ENCODE measurements around the gene RNF112.
A peak's percentile ranks its signal among the peaks of the same experiment; 100 is the strongest.

Gene RNF112

GRCh38 chr17:19387921-19388521 lies 23.0 kb upstream of the RNF112 start:
- intact Hi-C loops (cut with micrococcal nuclease): no loop called here
- Mint-ChIP-seq H3K27me3 (no peaks in the 10 kb centered on the region), H3K27ac (peak overlapping the region; percentile 2), H3K4me1 (ENCODE audit: low read depth) (peaks cover 66% of the 10 kb centered on the region), H3K36me3 (ENCODE audit: low read depth) (peaks cover 27% of the 10 kb centered on the region), H3K9me3 (no peaks in the 10 kb centered on the region), H3K4me3 (no peak overlapping the region)

DNA sequence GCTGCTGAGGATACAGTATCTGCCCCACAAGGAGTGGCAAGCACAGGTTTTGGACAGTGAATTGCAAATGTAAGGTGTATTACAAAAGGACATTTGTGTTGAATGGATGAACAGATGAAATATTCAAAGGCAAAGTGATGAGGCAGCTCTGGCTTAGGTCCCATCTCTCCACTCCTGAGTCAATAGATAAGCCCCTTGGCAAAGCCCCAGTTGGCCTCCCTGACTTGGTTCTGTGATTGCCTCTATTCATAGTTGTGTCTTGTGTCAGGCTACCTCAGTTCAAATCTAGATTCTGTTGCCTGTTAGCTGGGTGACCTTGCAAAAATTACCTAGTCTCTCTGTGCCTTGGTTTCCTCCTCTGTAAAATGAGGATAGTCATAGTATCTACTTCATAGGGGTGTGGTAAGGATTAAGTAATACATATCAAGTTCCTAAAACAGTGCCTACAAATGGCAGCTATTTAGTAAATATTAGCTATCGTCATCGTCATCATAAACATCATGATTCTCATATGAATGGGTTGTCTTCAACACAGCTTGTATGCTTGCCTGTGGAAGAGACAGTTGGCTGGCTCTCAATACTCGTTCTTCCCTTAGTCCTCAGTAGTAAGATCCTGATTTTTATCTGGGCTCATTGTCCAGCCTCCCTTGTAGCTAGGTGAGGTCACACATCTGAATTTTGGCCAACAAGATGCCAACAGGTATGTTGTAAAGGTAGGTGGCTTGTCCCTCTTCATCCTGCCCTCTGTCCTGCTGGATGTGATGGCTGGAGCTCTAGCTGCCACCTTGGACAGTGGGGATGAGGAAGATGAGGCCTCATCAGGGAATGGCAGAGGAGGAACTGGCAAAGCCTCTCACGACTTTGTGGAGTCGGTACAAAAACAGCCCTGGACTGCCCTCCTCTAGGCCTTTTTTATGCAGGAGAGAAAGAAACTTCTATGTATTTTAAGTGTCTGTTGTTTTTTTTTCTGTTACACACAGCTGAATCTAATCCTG lies 21.9 kb upstream of the RNF112 start:
- Mint-ChIP-seq H3K36me3 (ENCODE audit: low read depth) (peaks cover 16% of the 10 kb centered on the region), H3K4me1 (ENCODE audit: low read depth) (peaks cover 55% of the 10 kb centered on the region), H3K4me3 (no peak overlapping the region), H3K9me3 (no peaks in the 10 kb centered on the region), H3K27me3 (no peaks in the 10 kb centered on the region), H3K27ac (no peak overlapping the region)
- intact Hi-C loops (cut with micrococcal nuclease): no loop called here

GRCh38 chr17:19390951-19391350 lies 20.1 kb upstream of the RNF112 start:
- Mint-ChIP-seq H3K4me1 (ENCODE audit: low read depth) (peaks cover 42% of the 10 kb centered on the region), H3K36me3 (ENCODE audit: low read depth) (no peaks in the 10 kb centered on the region), H3K27me3 (no peaks in the 10 kb centered on the region), H3K27ac (no peak overlapping the region), H3K4me3 (no peak overlapping the region), H3K9me3 (no peaks in the 10 kb centered on the region)
- intact Hi-C loops (cut with micrococcal nuclease): no loop called here

- H3K36me3 Mint-ChIP-seq (ENCODE audit: low read depth): no peaks in the 10 kb centered on the region
- intact Hi-C loops (cut with micrococcal nuclease): no loop called here
- H3K27ac Mint-ChIP-seq: no peak overlapping the region
- H3K4me3 Mint-ChIP-seq: no peak overlapping the region
- H3K27me3 Mint-ChIP-seq: no peaks in the 10 kb centered on the region
- H3K9me3 Mint-ChIP-seq: no peaks in the 10 kb centered on the region
- peaks cover 38% of the 10 kb centered on the region for H3K4me1 Mint-ChIP-seq (ENCODE audit: low read depth)
Observed at GRCh38 chr17:19391432-19391831, 19.6 kb upstream of the RNF112 start.

DNA sequence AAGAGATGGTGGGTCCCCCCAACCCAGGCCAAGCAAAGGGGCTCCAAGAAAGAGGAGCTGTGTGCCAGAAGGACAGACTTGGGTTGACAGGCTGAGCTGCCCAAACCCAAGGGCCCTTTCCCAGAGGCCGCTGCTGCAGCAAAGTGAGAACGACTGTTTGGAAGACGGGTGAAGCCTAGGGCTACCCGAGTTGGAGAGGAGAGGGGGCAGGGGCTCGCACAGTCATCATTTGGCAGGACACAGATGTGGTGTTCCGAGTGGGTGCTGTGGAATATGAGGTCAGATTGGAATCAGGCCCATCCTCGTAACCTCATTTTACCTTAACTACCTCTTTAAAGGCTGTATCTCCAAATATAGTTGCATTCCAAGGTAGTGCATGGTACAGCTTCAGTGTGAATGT lies 18.7 kb upstream of the RNF112 start:
- H3K4me3 Mint-ChIP-seq: no peak overlapping the region
- no peaks in the 10 kb centered on the region for H3K36me3 Mint-ChIP-seq (ENCODE audit: low read depth)
- intact Hi-C loops (cut with micrococcal nuclease): no loop called here
- no peaks in the 10 kb centered on the region for H3K9me3 Mint-ChIP-seq
- H3K4me1 Mint-ChIP-seq (ENCODE audit: low read depth): peaks cover 29% of the 10 kb centered on the region
- no peak overlapping the region for H3K27ac Mint-ChIP-seq
- H3K27me3 Mint-ChIP-seq: no peaks in the 10 kb centered on the region

GRCh38 chr17:19397556-19398041 lies 13.4 kb upstream of the RNF112 start:
- Mint-ChIP-seq H3K4me3 (no peak overlapping the region), H3K36me3 (ENCODE audit: low read depth) (no peaks in the 10 kb centered on the region), H3K9me3 (no peaks in the 10 kb centered on the region), H3K27ac (peak overlapping the region; percentile 79), H3K27me3 (peaks cover 5% of the 10 kb centered on the region), H3K4me1 (ENCODE audit: low read depth) (peaks cover 27% of the 10 kb centered on the region)
- intact Hi-C loops (cut with micrococcal nuclease): no loop called here

- Mint-ChIP-seq H3K36me3 (ENCODE audit: low read depth) (no peaks in the 10 kb centered on the region), H3K27me3 (peaks cover 6% of the 10 kb centered on the region), H3K27ac (peak overlapping the region; percentile 79), H3K4me3 (no peak overlapping the region), H3K9me3 (no peaks in the 10 kb centered on the region), H3K4me1 (ENCODE audit: low read depth) (peaks cover 31% of the 10 kb centered on the region)
- intact Hi-C loops (cut with micrococcal nuclease): no loop called here
Observed at GRCh38 chr17:19398301-19399181, 12.5 kb upstream of the RNF112 start.

DNA sequence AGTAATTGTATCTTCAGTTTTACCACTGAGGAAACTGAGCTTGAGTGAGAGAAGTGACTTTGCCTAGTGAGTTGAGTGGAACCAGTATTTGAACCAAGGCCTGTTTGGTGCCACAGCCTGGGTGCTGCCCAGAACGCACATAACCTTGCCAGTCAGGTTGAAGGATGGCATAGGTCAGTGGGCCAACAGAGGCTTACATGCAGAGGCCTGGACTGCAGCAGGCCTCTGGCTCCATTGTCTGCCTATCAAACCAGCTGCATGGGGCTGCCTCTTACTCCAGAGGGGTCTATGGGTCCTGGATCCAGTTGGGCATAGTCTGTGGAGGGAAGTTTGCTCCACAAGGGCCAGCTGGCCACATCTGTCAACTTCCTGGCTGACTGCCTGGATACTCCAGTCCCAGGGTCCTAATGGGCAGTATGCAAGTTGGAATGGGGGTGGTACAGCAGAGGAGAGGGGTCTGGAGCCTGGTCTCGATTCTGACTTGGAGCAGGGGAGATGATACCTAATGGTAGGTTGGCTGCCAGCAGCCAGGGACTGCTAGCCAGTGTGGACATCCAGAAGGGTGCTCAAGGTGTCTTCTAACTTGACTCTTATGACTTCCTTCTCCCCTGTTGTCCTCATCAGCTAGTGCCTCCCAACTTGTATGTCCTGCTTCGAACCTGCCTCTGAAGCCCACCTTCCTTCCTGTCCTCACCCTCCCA lies 11.1 kb upstream of the RNF112 start:
- Mint-ChIP-seq H3K9me3 (no peaks in the 10 kb centered on the region), H3K4me1 (ENCODE audit: low read depth) (peaks cover 31% of the 10 kb centered on the region), H3K4me3 (no peak overlapping the region), H3K27me3 (peaks cover 7% of the 10 kb centered on the region), H3K27ac (peak overlapping the region; percentile 28), H3K36me3 (ENCODE audit: low read depth) (no peaks in the 10 kb centered on the region)
- intact Hi-C loops (cut with micrococcal nuclease): no loop called here

DNA sequence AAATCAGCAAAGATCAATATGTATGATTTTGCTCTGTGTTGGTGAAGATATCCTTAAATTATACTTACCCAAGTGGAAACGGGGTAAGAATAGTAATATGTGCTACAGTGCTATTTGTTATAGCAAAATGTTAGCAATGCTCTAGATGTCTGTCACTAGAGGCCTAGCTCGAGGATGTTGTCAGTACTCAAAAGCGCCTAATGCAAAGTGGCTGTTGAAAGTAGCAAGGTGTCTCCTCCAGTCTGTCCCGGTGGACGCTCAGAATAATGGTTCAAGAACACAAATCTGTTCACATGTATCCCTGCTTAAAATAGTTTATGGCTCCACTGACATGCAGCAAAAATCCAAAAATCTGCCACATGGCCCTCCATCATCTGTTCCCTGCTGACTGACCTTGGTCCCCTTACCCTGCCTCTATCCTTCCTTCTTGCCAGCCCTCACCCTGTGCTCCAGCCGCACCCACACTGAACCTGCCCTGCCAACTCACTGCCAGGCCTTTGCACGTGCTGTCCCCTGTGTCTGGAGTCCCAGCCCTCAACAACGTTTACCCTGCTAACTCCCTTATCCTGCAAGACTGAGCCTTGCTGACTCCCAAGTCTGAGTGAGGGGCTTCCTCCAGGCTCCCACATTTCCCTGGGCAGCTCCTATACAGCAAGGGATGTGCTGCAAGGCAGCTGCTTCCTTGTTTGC lies 9.6 kb upstream of the RNF112 start:
- Mint-ChIP-seq H3K27me3 (peaks cover 7% of the 10 kb centered on the region), H3K4me1 (ENCODE audit: low read depth) (peaks cover 31% of the 10 kb centered on the region), H3K36me3 (ENCODE audit: low read depth) (no peaks in the 10 kb centered on the region), H3K9me3 (no peaks in the 10 kb centered on the region), H3K27ac (no peak overlapping the region), H3K4me3 (no peak overlapping the region)
- intact Hi-C loops (cut with micrococcal nuclease): no loop called here

DNA sequence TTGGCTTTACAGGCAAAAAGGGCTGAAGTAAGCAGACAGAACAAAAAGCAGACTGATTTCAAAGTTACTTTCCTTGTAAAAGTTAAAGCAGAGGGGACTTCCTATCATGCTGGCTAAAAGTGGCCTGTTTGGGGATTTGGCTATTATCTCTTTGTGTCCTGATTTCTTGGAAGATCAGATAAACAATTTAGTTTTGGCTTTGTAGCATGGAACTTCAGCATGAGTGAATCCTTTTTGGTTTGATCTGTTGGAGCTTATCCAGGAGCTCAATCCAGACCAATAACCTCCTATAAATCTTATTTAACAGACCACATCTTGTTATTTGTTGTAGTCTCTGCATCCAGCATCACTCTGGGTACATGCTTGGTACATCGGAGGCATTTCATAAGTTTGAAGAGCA lies 8.9 kb upstream of the RNF112 start:
- Mint-ChIP-seq H3K4me1 (ENCODE audit: low read depth) (peaks cover 31% of the 10 kb centered on the region), H3K27ac (no peak overlapping the region), H3K27me3 (peaks cover 7% of the 10 kb centered on the region), H3K4me3 (no peak overlapping the region), H3K36me3 (ENCODE audit: low read depth) (no peaks in the 10 kb centered on the region), H3K9me3 (no peaks in the 10 kb centered on the region)
- intact Hi-C loops (cut with micrococcal nuclease): no loop called here

- H3K4me1 Mint-ChIP-seq (ENCODE audit: low read depth): peaks cover 29% of the 10 kb centered on the region
- H3K27ac Mint-ChIP-seq: no peak overlapping the region
- H3K4me3 Mint-ChIP-seq: no peak overlapping the region
- peaks cover 7% of the 10 kb centered on the region for H3K27me3 Mint-ChIP-seq
- intact Hi-C loops (cut with micrococcal nuclease): no loop called here
- no peaks in the 10 kb centered on the region for H3K36me3 Mint-ChIP-seq (ENCODE audit: low read depth)
- H3K9me3 Mint-ChIP-seq: no peaks in the 10 kb centered on the region
Observed at GRCh38 chr17:19403021-19403420, 8.0 kb upstream of the RNF112 start.

GRCh38 chr17:19404264-19404663 lies 6.8 kb upstream of the RNF112 start:
- intact Hi-C loops (cut with micrococcal nuclease): no loop called here
- Mint-ChIP-seq H3K4me3 (no peak overlapping the region), H3K36me3 (ENCODE audit: low read depth) (no peaks in the 10 kb centered on the region), H3K27ac (no peak overlapping the region), H3K9me3 (no peaks in the 10 kb centered on the region), H3K4me1 (ENCODE audit: low read depth) (peaks cover 18% of the 10 kb centered on the region), H3K27me3 (peaks cover 7% of the 10 kb centered on the region)

GRCh38 chr17:19405114-19405513 lies 5.9 kb upstream of the RNF112 start:
- Mint-ChIP-seq H3K4me1 (ENCODE audit: low read depth) (peaks cover 13% of the 10 kb centered on the region), H3K27me3 (peaks cover 7% of the 10 kb centered on the region), H3K36me3 (ENCODE audit: low read depth) (no peaks in the 10 kb centered on the region), H3K4me3 (no peak overlapping the region), H3K9me3 (no peaks in the 10 kb centered on the region), H3K27ac (no peak overlapping the region)
- intact Hi-C loops (cut with micrococcal nuclease): no loop called here
